Body of pancreas (tissue), 4 donors: Measurements from ENCODE around the gene NFIA.

Experiments
- CTCF ChIP-seq, 7 experiments: fragments of 450-650 bp in 4 of 7; fragments of 200-600 bp in 3 of 7; sonication (generic) in 3 of 7; IDR thresholded peaks; one replicate each; pipeline ENCODE4 v1.5.1; 2016 to 2019; ENCODE audit warnings: antibody characterized with exemption in 7 of 7
- POLR2A ChIP-seq, 3 donors: fragments of 450-650 bp; IDR thresholded peaks; one replicate each; pipeline ENCODE4 v1.6.1; 2016; ENCODE audit warnings: antibody characterized with exemption in 3 of 3, mild to moderate bottlenecking in 2 of 3

- TF ChIP-seq POLR2A (IDR thresholded peaks at IDR 0.05) (no peak), CTCF (IDR thresholded peaks at IDR 0.05) (no peak)
Observed at GRCh38 chr1:61482170-61482734, 399.9 kb downstream of the NFIA start.
